Activated T-cell treated with anti-CD3 and anti-CD28 coated beads for 48 hours (primary cell): Measurements from ENCODE around the gene KLK4.

Source experiments
- DNase-seq: peaks from one replicate; pipeline ENCODE4 v3.0.0-alpha.2; 2020; ENCODE audit warnings: low read depth

KLK4 gene

DNA sequence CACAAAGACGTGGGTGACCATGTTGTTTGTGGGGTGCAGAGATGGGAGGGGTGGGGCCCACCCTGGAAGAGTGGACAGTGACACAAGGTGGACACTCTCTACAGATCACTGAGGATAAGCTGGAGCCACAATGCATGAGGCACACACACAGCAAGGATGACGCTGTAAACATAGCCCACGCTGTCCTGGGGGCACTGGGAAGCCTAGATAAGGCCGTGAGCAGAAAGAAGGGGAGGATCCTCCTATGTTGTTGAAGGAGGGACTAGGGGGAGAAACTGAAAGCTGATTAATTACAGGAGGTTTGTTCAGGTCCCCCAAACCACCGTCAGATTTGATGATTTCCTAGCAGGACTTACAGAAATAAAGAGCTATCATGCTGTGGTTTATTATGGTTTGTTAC is 32.3 kb downstream of the KLK4 start:
- no peak for DNase-seq

DNA sequence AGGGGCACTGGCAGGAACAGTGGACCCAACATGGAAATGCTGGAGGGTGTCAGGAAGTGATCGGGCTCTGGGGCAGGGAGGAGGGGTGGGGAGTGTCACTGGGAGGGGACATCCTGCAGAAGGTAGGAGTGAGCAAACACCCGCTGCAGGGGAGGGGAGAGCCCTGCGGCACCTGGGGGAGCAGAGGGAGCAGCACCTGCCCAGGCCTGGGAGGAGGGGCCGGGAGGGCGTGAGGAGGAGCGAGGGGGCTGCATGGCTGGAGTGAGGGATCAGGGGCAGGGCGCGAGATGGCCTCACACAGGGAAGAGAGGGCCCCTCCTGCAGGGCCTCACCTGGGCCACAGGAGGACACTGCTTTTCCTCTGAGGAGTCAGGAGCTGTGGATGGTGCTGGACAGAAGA is 33.9 kb downstream of the KLK4 start:
- no peak for DNase-seq

DNA sequence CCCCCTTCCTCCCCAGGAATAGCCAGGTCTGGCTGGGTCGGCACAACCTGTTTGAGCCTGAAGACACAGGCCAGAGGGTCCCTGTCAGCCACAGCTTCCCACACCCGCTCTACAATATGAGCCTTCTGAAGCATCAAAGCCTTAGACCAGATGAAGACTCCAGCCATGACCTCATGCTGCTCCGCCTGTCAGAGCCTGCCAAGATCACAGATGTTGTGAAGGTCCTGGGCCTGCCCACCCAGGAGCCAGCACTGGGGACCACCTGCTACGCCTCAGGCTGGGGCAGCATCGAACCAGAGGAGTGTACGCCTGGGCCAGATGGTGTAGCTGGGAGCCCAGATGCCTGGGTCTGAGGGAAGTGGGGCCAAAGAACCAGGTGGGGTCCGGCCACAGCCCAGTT is 34.7 kb downstream of the KLK4 start:
- no peak for DNase-seq

DNA sequence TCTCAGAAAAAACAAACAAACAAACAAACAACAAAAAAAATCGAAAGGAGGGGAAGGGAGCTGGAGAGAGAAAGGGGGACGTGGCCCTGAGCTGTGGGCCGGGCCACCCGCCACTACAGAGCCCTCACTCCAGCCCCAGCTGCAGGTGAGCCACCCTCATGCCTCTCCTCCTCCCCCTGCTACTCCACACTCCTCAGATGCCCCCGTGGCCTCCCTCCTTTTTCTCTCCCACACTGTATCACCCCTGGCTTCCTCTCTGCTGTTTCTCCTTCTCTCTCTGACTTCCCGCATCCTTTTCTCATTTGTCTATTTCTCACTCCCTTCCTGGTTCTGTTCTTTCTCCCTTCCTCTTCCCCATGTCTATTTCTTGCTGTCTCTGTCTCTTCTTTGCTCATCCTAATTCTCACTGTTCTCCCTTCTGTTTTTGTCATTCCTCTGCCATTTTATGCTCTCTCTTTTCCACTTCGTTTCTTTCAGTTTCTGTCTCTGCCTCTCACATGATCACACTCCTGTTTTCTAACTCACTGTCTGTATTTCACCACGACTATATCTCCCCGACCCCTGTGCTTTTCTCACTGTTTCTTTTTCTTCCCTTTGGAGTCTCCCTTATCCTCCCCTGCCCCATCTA is 35.3 kb downstream of the KLK4 start:
- DNase-seq, result no peak

DNA sequence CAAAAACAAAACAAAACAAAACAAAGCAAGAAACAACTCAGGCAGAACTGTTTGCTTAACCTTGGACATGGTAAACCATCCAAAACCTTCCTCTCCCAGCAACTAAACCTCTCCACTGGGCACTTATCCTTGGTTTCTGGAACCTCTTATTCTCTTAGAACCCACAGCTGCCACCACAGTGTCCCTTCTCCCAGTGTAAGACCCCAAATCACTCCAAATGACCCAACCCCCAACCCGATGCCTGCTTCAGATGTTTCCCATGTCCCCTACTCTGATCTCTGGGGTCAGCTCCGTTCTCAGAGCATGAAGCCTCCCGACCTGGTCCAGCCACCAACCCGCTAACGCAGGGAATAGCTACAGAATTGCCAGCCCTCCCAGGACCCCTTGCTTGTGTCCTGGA is 37.0 kb downstream of the KLK4 start:
- no peak for DNase-seq

DNA sequence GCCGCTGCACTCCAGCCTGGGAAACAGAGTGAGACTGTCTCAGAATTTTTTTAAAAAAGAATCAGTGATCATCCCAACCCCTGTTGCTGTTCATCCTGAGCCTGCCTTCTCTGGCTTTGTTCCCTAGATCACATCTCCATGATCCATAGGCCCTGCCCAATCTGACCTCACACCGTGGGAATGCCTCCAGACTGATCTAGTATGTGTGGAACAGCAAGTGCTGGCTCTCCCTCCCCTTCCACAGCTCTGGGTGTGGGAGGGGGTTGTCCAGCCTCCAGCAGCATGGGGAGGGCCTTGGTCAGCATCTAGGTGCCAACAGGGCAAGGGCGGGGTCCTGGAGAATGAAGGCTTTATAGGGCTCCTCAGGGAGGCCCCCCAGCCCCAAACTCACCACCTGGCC is 38.1 kb downstream of the KLK4 start, which contains the start of gene KLK2:
Gene KLK2 (plus strand): TSS at position 384 of the 400 bp plus-strand sequence. CDS start 35 bp downstream, outside the sequence.
- no peak for DNase-seq

DNA sequence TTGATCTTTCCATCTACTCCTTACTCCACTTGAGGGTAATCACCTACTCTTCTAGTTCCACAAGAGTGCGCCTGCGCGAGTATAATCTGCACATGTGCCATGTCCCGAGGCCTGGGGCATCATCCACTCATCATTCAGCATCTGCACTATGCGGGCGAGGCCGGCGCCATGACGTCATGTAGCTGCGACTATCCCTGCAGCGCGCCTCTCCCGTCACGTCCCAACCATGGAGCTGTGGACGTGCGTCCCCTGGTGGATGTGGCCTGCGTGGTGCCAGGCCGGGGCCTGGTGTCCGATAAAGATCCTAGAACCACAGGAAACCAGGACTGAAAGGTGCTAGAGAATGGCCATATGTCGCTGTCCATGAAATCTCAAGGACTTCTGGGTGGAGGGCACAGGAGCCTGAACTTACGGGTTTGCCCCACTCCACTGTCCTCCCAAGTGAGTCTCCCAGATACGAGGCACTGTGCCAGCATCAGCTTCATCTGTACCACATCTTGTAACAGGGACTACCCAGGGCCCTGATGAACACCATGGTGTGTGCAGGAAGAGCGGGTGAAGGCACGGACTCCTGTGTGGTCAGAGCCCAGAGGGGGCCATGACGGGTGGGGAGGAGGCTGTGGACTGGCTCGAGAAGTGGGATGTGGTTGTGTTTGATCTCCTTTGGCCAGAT is 40.6 kb downstream of the KLK4 start:
- peak; percentile 36 for DNase-seq

DNA sequence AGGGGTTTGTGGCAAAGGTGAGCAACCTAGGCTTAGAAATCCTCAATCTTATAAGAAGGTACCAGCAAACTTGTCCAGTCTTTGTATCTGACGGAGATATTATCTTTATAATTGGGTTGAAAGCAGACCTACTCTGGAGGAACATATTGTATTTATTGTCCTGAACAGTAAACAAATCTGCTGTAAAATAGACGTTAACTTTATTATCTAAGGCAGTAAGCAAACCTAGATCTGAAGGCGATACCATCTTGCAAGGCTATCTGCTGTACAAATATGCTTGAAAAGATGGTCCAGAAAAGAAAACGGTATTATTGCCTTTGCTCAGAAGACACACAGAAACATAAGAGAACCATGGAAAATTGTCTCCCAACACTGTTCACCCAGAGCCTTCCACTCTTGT is 41.7 kb downstream of the KLK4 start:
- no peak for DNase-seq

DNA sequence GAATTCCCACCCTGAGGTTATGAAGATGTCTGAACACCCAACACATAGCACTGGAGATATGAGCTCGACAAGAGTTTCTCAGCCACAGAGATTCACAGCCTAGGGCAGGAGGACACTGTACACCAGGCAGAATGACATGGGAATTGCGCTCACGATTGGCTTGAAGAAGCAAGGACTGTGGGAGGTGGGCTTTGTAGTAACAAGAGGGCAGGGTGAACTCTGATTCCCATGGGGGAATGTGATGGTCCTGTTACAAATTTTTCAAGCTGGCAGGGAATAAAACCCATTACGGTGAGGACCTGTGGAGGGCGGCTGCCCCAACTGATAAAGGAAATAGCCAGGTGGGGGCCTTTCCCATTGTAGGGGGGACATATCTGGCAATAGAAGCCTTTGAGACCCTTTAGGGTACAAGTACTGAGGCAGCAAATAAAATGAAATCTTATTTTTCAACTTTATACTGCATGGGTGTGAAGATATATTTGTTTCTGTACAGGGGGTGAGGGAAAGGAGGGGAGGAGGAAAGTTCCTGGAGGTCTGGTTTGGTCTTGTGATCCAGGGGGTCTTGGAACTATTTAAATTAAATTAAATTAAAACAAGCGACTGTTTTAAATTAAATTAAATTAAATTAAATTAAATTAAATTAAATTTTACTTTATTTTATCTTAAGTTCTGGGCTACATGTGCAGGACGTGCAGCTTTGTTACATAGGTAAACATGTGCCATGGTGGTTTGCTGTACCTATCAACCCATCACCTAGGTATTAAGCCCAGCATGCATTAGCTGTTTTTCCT is 49.5 kb downstream of the KLK4 start:
- no peak for DNase-seq

DNA sequence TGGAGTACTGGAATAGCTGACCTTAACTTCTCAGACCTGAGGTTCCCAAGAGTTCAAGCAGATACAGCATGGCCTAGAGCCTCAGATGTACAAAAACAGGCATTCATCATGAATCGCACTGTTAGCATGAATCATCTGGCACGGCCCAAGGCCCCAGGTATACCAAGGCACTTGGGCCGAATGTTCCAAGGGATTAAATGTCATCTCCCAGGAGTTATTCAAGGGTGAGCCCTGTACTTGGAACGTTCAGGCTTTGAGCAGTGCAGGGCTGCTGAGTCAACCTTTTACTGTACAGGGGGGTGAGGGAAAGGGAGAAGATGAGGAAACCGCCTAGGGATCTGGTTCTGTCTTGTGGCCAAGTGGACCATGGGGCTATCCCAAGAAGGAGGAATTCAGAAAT is 50.2 kb downstream of the KLK4 start:
- DNase-seq, result no peak

DNA sequence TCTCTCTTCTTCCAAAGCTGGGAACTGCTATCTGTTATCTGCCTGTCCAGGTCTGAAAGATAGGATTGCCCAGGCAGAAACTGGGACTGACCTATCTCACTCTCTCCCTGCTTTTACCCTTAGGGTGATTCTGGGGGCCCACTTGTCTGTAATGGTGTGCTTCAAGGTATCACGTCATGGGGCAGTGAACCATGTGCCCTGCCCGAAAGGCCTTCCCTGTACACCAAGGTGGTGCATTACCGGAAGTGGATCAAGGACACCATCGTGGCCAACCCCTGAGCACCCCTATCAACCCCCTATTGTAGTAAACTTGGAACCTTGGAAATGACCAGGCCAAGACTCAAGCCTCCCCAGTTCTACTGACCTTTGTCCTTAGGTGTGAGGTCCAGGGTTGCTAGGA is 51.3 kb downstream of the KLK4 start:
- no peak for DNase-seq

DNA sequence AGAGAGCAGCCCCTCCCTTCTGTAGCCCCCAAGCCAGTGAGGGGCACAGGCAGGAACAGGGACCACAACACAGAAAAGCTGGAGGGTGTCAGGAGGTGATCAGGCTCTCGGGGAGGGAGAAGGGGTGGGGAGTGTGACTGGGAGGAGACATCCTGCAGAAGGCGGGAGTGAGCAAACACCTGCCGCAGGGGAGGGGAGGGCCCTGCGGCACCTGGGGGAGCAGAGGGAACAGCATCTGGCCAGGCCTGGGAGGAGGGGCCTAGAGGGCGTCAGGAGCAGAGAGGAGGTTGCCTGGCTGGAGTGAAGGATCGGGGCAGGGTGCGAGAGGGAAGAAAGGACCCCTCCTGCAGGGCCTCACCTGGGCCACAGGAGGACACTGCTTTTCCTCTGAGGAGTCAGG is 52.3 kb downstream of the KLK4 start:
- no peak for DNase-seq

DNA sequence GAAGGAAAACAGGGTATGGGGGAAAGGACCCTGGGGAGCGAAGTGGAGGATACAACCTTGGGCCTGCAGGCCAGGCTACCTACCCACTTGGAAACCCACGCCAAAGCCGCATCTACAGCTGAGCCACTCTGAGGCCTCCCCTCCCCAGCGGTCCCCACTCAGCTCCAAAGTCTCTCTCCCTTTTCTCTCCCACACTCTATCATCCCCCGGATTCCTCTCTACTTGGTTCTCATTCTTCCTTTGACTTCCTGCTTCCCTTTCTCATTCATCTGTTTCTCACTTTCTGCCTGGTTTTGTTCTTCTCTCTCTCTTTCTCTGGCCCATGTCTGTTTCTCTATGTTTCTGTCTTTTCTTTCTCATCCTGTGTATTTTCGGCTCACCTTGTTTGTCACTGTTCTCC is 53.8 kb downstream of the KLK4 start:
- no peak for DNase-seq
